Neural cell (in vitro differentiated cells): ENCODE data around the gene PPIB. TPM values are rescaled to one million over a fixed set of nuclear protein-coding genes. Genes with fewer than 3 reads are reported as not detected.

Source experiments
- H2AFZ ChIP-seq: fragments of 200-600, 300-800 bp; sonication (generic), shearing (Covaris generic); 2 replicates; pipeline ENCODE4 v1.6.0; 2014; ENCODE audit warnings: low read depth, mild to moderate bottlenecking, antibody characterized with exemption, low read length, moderate library complexity
- H3F3A ChIP-seq: fragments of 200-600 bp; shearing (Covaris generic); 2 replicates; pipeline ENCODE4 v1.6.1; 2016; ENCODE audit warnings: mild to moderate bottlenecking, moderate library complexity, mixed read lengths, antibody characterized with exemption, low read length; ENCODE audit not compliant: insufficient read depth, poor library complexity, severe bottlenecking
- H3K27ac ChIP-seq: fragments of 200-600, 300-800 bp; sonication (generic), shearing (Covaris generic); 2 replicates; pipeline ENCODE4 v1.5.1; 2014; ENCODE audit warnings: mild to moderate bottlenecking, low read length, moderate library complexity
- H3K27me3 ChIP-seq: fragments of 300-800, 200-600 bp; sonication (generic), shearing (Covaris generic); 2 replicates; pipeline ENCODE4 v1.6.0; 2014; ENCODE audit warnings: mild to moderate bottlenecking, low read depth, low read length, moderate library complexity; ENCODE audit not compliant: insufficient read depth
- H3K36me3 ChIP-seq: fragments of 300-800, 200-600 bp; sonication (generic), shearing (Covaris generic); 2 replicates; pipeline ENCODE4 v1.5.1; 2014; ENCODE audit warnings: mild to moderate bottlenecking, antibody characterized with exemption, low read length, moderate library complexity; ENCODE audit not compliant: insufficient read depth
- H3K4me2 ChIP-seq: fragments of 300-800, 200-600 bp; sonication (generic), shearing (Covaris generic); 2 replicates; pipeline ENCODE4 v1.6.0; 2014; ENCODE audit warnings: mild to moderate bottlenecking, low read length
- H3K4me3 ChIP-seq: fragments of 300-800, 200-600 bp; sonication (generic), shearing (Covaris generic); 2 replicates; pipeline ENCODE4 v1.5.1; 2014; ENCODE audit warnings: mild to moderate bottlenecking, low read length, moderate library complexity
- H3K79me2 ChIP-seq: fragments of 200-600 bp; shearing (Covaris generic); replicated peaks from 2 replicates; pipeline ENCODE4 v1.6.0; 2014; ENCODE audit warnings: mild to moderate bottlenecking, low read length, moderate library complexity; ENCODE audit not compliant: insufficient read depth
- H3K9ac ChIP-seq: fragments of 300-800, 200-600 bp; sonication (generic), shearing (Covaris generic); 2 replicates; pipeline ENCODE4 v1.6.1; 2016; ENCODE audit warnings: mild to moderate bottlenecking, low read length, mixed read lengths
- H3K9me2 ChIP-seq: fragments of 200-600 bp; shearing (Covaris generic); 2 replicates; pipeline ENCODE4 v1.6.1; 2016; ENCODE audit warnings: mild to moderate bottlenecking, low read length, mixed read lengths; ENCODE audit not compliant: insufficient read depth
- H3K9me3 ChIP-seq: fragments of 200-600, 300-800 bp; sonication (generic), shearing (Covaris generic); 2 replicates; pipeline ENCODE4 v1.6.1; 2016; ENCODE audit warnings: mild to moderate bottlenecking, mixed run types, low read length, moderate library complexity, mixed read lengths
- H4K20me1 ChIP-seq: fragments of 200-600 bp; shearing (Covaris generic); 2 replicates; pipeline ENCODE4 v1.6.1; 2016; ENCODE audit warnings: mild to moderate bottlenecking, mixed run types; ENCODE audit not compliant: insufficient read depth
- CTCF ChIP-seq: fragments of 450-650 bp; IDR thresholded peaks from 2 replicates; pipeline ENCODE4 v1.5.1; 2014; ENCODE audit warnings: antibody characterized with exemption, mild to moderate bottlenecking, moderate library complexity; ENCODE audit not compliant: poor library complexity, severe bottlenecking
- EP300 ChIP-seq: fragments of 450-650 bp; conservative IDR thresholded peaks from 2 replicates; pipeline ENCODE4 v1.6.1; 2014; ENCODE audit warnings: antibody characterized with exemption, mild to moderate bottlenecking, moderate library complexity; ENCODE audit not compliant: poor library complexity, severe bottlenecking
- EZH2 ChIP-seq: fragments of 200-600, 300-800 bp; shearing (Covaris generic), sonication (generic); IDR thresholded peaks from 2 replicates; pipeline ENCODE4 v1.6.1; 2014; ENCODE audit warnings: antibody characterized with exemption, low read length, borderline replicate concordance, mild to moderate bottlenecking; ENCODE audit not compliant: insufficient read depth, poor library complexity, severe bottlenecking
- MXI1 ChIP-seq: fragments of 450-650 bp; conservative IDR thresholded peaks from 2 replicates; pipeline ENCODE4 v1.6.1; 2014; ENCODE audit warnings: antibody characterized with exemption, mild to moderate bottlenecking; ENCODE audit not compliant: poor library complexity, severe bottlenecking
- POLR2AphosphoS5 ChIP-seq: IDR thresholded peaks from 2 replicates; pipeline ENCODE4 v1.6.1; 2012
- RAD21 ChIP-seq: fragments of 450-650 bp; conservative IDR thresholded peaks from 2 replicates; pipeline ENCODE4 v1.6.1; 2014; ENCODE audit warnings: antibody characterized with exemption, mild to moderate bottlenecking, moderate library complexity
- REST ChIP-seq: IDR thresholded peaks from 2 replicates; pipeline ENCODE4 v1.6.1; 2012; ENCODE audit warnings: borderline replicate concordance
- SMC3 ChIP-seq: fragments of 450-650 bp; conservative IDR thresholded peaks from 2 replicates; pipeline ENCODE4 v1.6.1; 2014; ENCODE audit warnings: antibody characterized with exemption, mild to moderate bottlenecking, moderate library complexity; ENCODE audit not compliant: poor library complexity
- TAF1 ChIP-seq: IDR thresholded peaks from 2 replicates; pipeline ENCODE4 v1.6.1; 2012; ENCODE audit warnings: low read depth
- polyA plus RNA-seq: library from polyadenylated mRNA; depleted of rRNA; stranded (reverse); fragments of >200 nt; gene quantifications from 2 replicates; pipeline ENCODE4 v1.2.3, GENCODE V29; 2014

PPIB gene
- polyA plus RNA-seq, 1 donor from 2014 or later = 206 TPM

GRCh38 chr15:64148168-64148567 lies 14.7 kb downstream of the PPIB start:
- Histone ChIP-seq H3F3A (no peaks in the 10 kb centered on the region), H3K27me3 (peaks cover 23% of the 10 kb centered on the region), H3K4me3 (no peak overlapping the region), H3K9me3 (no peaks in the 10 kb centered on the region), H3K27ac (no peak overlapping the region), H3K9me2 (no peaks in the 10 kb centered on the region), H4K20me1 (no peaks in the 10 kb centered on the region), H3K36me3 (no peaks in the 10 kb centered on the region), H3K9ac (no peak overlapping the region), H3K79me2 (no peaks in the 10 kb centered on the region), H2AFZ (no peak overlapping the region), H3K4me2 (no peak overlapping the region)
- TF ChIP-seq EZH2 (no peak), REST (no peak), POLR2AphosphoS5 (no peak), EP300 (no peak), RAD21 (no peak), TAF1 (no peak), CTCF (no peak), SMC3 (no peak), MXI1 (no peak)

GRCh38 chr15:64146885-64147681 lies 15.7 kb downstream of the PPIB start:
- Histone ChIP-seq H3K27me3 (peaks cover 13% of the 10 kb centered on the region), H2AFZ (no peak overlapping the region), H3K79me2 (no peaks in the 10 kb centered on the region), H3F3A (no peaks in the 10 kb centered on the region), H3K36me3 (no peaks in the 10 kb centered on the region), H3K9ac (no peak overlapping the region), H3K4me3 (no peak overlapping the region), H3K4me2 (no peak overlapping the region), H3K9me3 (no peaks in the 10 kb centered on the region), H3K9me2 (no peaks in the 10 kb centered on the region), H4K20me1 (no peaks in the 10 kb centered on the region), H3K27ac (no peak overlapping the region)
- no peak for TF ChIP-seq EP300
- no peak for TF ChIP-seq EZH2
- TF ChIP-seq REST = no peak
- TF ChIP-seq POLR2AphosphoS5 = no peak
- TF ChIP-seq MXI1 = no peak
- no peak for TF ChIP-seq RAD21
- TF ChIP-seq CTCF = no peak
- TF ChIP-seq TAF1 = no peak
- TF ChIP-seq SMC3 = no peak
